Right hindlimb (tissue), 1 donor: ENCODE results near the gene RYK.
"Not testable (repeated sequence)": the region's sequence is repeated elsewhere in the genome, so short reads cannot be mapped to it uniquely, and the experiment has no call there.

Source experiments
- DNase-seq: peaks from one replicate; pipeline ENCODE4 v3.0.0-alpha.2; 2018

Gene RYK

GRCh38 chr3:134253475-134254226, 3.0 kb upstream of the RYK start:
- DNase-seq = no peak

- DNase-seq = no peak
These were observed 2.1 kb upstream of the RYK start for GRCh38 chr3:134252766-134253165.

GRCh38 chr3:134251731-134252391, 1.2 kb upstream of the RYK start:
- DNase-seq = peak; percentile 33

GRCh38 chr3:134249935-134250716, 533 bp downstream of the RYK start:
- peak; percentile 68 for DNase-seq

- DNase-seq = no peak
These were observed 1.3 kb downstream of the RYK start for GRCh38 chr3:134249296-134249841.

GRCh38 chr3:134244921-134245320, 5.7 kb downstream of the RYK start:
- no peak for DNase-seq

GRCh38 chr3:134242649-134243617, 7.7 kb downstream of the RYK start:
- DNase-seq = no peak

- DNase-seq = no peak
These were observed 11.1 kb downstream of the RYK start for GRCh38 chr3:134239538-134239937.

GRCh38 chr3:134237454-134238145, 13.1 kb downstream of the RYK start:
- DNase-seq = no peak

GRCh38 chr3:134236505-134237170, 14.0 kb downstream of the RYK start:
- no peak for DNase-seq

- no peak for DNase-seq
These were observed 15.0 kb downstream of the RYK start for GRCh38 chr3:134235577-134236076.

GRCh38 chr3:134232951-134233350, 17.7 kb downstream of the RYK start:
- DNase-seq = no peak

GRCh38 chr3:134232151-134232550, 18.5 kb downstream of the RYK start:
- DNase-seq = no peak

- no peak for DNase-seq
These were observed 19.5 kb downstream of the RYK start for GRCh38 chr3:134231131-134231530.

GRCh38 chr3:134229038-134229437, 21.6 kb downstream of the RYK start:
- no peak for DNase-seq

- no peak for DNase-seq
These were observed 22.2 kb downstream of the RYK start for GRCh38 chr3:134228479-134228878.

- no peak for DNase-seq
These were observed 22.6 kb downstream of the RYK start for GRCh38 chr3:134228035-134228434.

- not testable (repeated sequence) for DNase-seq
These were observed 25.9 kb downstream of the RYK start for GRCh38 chr3:134224796-134225156.

- DNase-seq = no peak
These were observed 27.8 kb downstream of the RYK start for GRCh38 chr3:134222835-134223234.

- DNase-seq = no peak
These were observed 33.8 kb downstream of the RYK start for GRCh38 chr3:134216851-134217250.
